K562 (cell line): ENCODE results near the gene MFSD11. TPM values are rescaled to one million over a fixed set of nuclear protein-coding genes. Genes with fewer than 3 reads are reported as not detected.
A peak's percentile ranks its signal among the peaks of the same experiment; 100 is the strongest.

Experiments
- ATAC-seq: fragments of 200-7000 bp; cut with Tn5 transposase; 3 replicates; pipeline ENCODE4 v1.9.1; 2020; ENCODE audit warnings: moderate library complexity
- BruUV-seq: library from RNA; stranded (reverse); fragments of 400-500 nt; replicated peaks from 2 replicates; lab custom pipeline; 2021; lab: Mats Ljungman, UMichigan
- CTCF ChIA-PET: fragments of 300-600 bp; formaldehyde crosslinking; extraction: SDS; loops from one replicate; lab custom pipeline; 2021; ENCODE audit warnings: low intra/inter-chr PET ratio; lab: Yijun Ruan, JAX
- POLR2A ChIA-PET: fragments of 300-600, 350-650 bp; sonication (Branson Sonifier 250); formaldehyde crosslinking; extraction: SDS; loops from one replicate; lab custom pipeline; 2021; ENCODE audit warnings: antibody characterized with exemption, inconsistent platforms; lab: Yijun Ruan, JAX
- DNase-seq, 4 experiments: peaks; one replicate each; pipeline versions ENCODE4 v3.0.0 to v3.0.0-alpha.2; 2011 to 2018; ENCODE audit warnings: low spot score in 3 of 4, mixed read lengths in 3 of 4; ENCODE audit errors: extremely low read depth in 1 of 4
- FAIRE-seq: peaks from 2 replicates; lab custom pipeline; 2011; peaks lifted over from hg19 to GRCh38; lab: Jason Lieb, UNC
- H2AFZ ChIP-seq: 2 replicates; pipeline ENCODE4 v1.6.0; 2011; ENCODE audit warnings: low read depth, low read length, control low read depth, inconsistent platforms
- H3K27ac ChIP-seq: fragments of 200-600 bp; 3 replicates; pipeline ENCODE4 v1.8.0; 2011; ENCODE audit warnings: low read depth, mild to moderate bottlenecking, control low read depth, inconsistent platforms, low read length, moderate library complexity, mixed read lengths; ENCODE audit errors: extremely low read depth
- H3K27me3 ChIP-seq, 2 experiments: fragments of 300-600 bp in 1 of 2; 2 replicates in 1 of 2; 3 replicates in 1 of 2; pipeline versions ENCODE4 v1.6.0 to v1.8.0; 2011; ENCODE audit warnings: inconsistent platforms in 2 of 2, low read length in 2 of 2, mild to moderate bottlenecking in 1 of 2, mixed read lengths in 1 of 2, moderate library complexity in 1 of 2; ENCODE audit not compliant: control insufficient read depth in 2 of 2, insufficient read depth in 2 of 2
- H3K36me3 ChIP-seq: fragments of 300-600 bp; 3 replicates; pipeline ENCODE4 v1.8.0; 2011; ENCODE audit warnings: mild to moderate bottlenecking, low read length, inconsistent platforms; ENCODE audit not compliant: control insufficient read depth, insufficient read depth
- H3K4me1 ChIP-seq, 2 experiments: fragments of 200-600 bp in 1 of 2; replicated peaks in 1 of 2; 2 replicates in 1 of 2; 3 replicates in 1 of 2; pipeline versions ENCODE4 v1.5.1 to v1.8.0; 2011; ENCODE audit warnings: inconsistent platforms in 2 of 2, low read length in 2 of 2, mild to moderate bottlenecking in 1 of 2, mixed read lengths in 1 of 2, moderate library complexity in 1 of 2; ENCODE audit not compliant: control insufficient read depth in 2 of 2, insufficient read depth in 2 of 2
- H3K4me2 ChIP-seq: 2 replicates; pipeline ENCODE4 v1.6.1; 2011; ENCODE audit warnings: low read length, control low read depth, inconsistent platforms, mixed read lengths; ENCODE audit not compliant: insufficient read depth
- H3K4me3 ChIP-seq: fragments of 200-600 bp; sonication (generic), shearing (Covaris generic); 2 replicates; pipeline ENCODE4 v1.5.1; 2016; ENCODE audit warnings: control low read depth, inconsistent platforms
- H3K79me2 ChIP-seq: fragments of 200-600 bp; 3 replicates; pipeline ENCODE4 v1.8.0; 2011; ENCODE audit warnings: low read length, inconsistent platforms; ENCODE audit not compliant: control insufficient read depth, insufficient read depth
- H3K9ac ChIP-seq, 2 experiments: 2 replicates each; pipeline versions ENCODE4 v1.6.0 to v1.6.1; 2011; ENCODE audit warnings: low read depth in 2 of 2, low read length in 2 of 2, control low read depth in 1 of 2, inconsistent platforms in 1 of 2, mild to moderate bottlenecking in 1 of 2, mixed read lengths in 1 of 2; ENCODE audit not compliant: insufficient read depth in 1 of 2
- H3K9me1 ChIP-seq: one replicate; pipeline ENCODE4 v1.6.0; 2011; ENCODE audit warnings: inconsistent platforms, mild to moderate bottlenecking, low read length, moderate library complexity; ENCODE audit not compliant: control insufficient read depth, insufficient read depth
- H3K9me3 ChIP-seq: replicated peaks from 2 replicates; pipeline ENCODE4 v1.5.1; 2011; ENCODE audit warnings: low read depth, low read length, inconsistent platforms; ENCODE audit not compliant: control insufficient read depth, insufficient read depth
- H4K20me1 ChIP-seq: replicated peaks from 2 replicates; pipeline ENCODE4 v1.6.1; 2011; ENCODE audit warnings: low read length, inconsistent platforms, mixed read lengths; ENCODE audit not compliant: control insufficient read depth, insufficient read depth
- GABPB2 ChIP-seq: fragments of 250-450 bp; sonication (Bioruptor Pico); conservative IDR thresholded peaks from 2 replicates; pipeline ENCODE4 v1.5.1; 2021; ENCODE audit warnings: mild to moderate bottlenecking
- MYNN ChIP-seq, 2 experiments: sonication (generic); formaldehyde crosslinking in 1 of 2; IDR thresholded peaks; 2 replicates each; pipeline versions ENCODE4 v1.5.0 to v1.6.1; 2016 to 2020; ENCODE audit warnings: antibody characterized with exemption in 1 of 2, missing genetic modification reagents in 1 of 2
- POLR2AphosphoS2 ChIP-seq: IDR thresholded peaks from 2 replicates; pipeline ENCODE4 v1.6.1; 2012; ENCODE audit warnings: low read length, improper control_type of control experiment
- RFX5 ChIP-seq: IDR thresholded peaks from 2 replicates; pipeline ENCODE4 v1.6.1; 2011; ENCODE audit warnings: low read depth, mild to moderate bottlenecking, improper control_type of control experiment, low read length
- SMC3 ChIP-seq: conservative IDR thresholded peaks from 2 replicates; pipeline ENCODE4 v1.6.1; 2011; ENCODE audit warnings: low read depth, low read length, improper control_type of control experiment; ENCODE audit not compliant: insufficient read depth
- SRSF7 ChIP-seq: fragments of 200-400 bp; formaldehyde crosslinking; optimal IDR thresholded peaks from 2 replicates; pipeline ENCODE3; 2017; ENCODE audit warnings: mild to moderate bottlenecking, low read depth, low read length
- TCF3 ChIP-seq: sonication (generic); formaldehyde crosslinking; IDR thresholded peaks from 2 replicates; pipeline ENCODE4 v1.4.0; 2020; ENCODE audit warnings: mild to moderate bottlenecking, missing genetic modification reagents
- THRAP3 ChIP-seq: fragments of 450-650 bp; IDR thresholded peaks from 2 replicates; pipeline ENCODE4 v1.6.1; 2016; ENCODE audit warnings: mild to moderate bottlenecking, inconsistent platforms, borderline replicate concordance
- ZKSCAN3 ChIP-seq: fragments of 250-450 bp; sonication (Bioruptor Pico); IDR thresholded peaks from 2 replicates; pipeline ENCODE4 v1.4.0; 2020
- WGBS: fragments of 100-300 bp; shearing (Covaris generic); methylation state at CpG from one replicate; pipeline ENCODE4 v1.1.6; 2016; ENCODE audit warnings: low coverage, mixed read lengths; ENCODE audit not compliant: insufficient coverage; ENCODE audit errors: missing lambda C conversion rate; 5-methylcytosine and 5-hydroxymethylcytosine counted together
- in situ Hi-C: fragments of 300-500 bp; cut with MboI; formaldehyde crosslinking; loops from 4 replicates; pipeline ENCODE4 v1.15.0; 2018; ENCODE audit warnings: inconsistent platforms, mixed read lengths
- intact Hi-C: fragments of 100-400 bp; cut with micrococcal nuclease; formaldehyde crosslinking; loops from 2 replicates; pipeline ENCODE4 v1.14.2; 2022
- polyA plus RNA-seq, 8 experiments: library from polyadenylated mRNA; depleted of rRNA in 4 of 8; stranded (reverse) in 5 of 8; unstranded in 3 of 8; fragments of >200 nt; fragmentation: Nextera tagmentation in 2 of 8; fragmentation: Illumina TruSeq in 1 of 8; extraction: Ambion mirVana in 2 of 8; extraction: Trizol in 1 of 8; gene quantifications; 2 replicates each; pipeline versions ENCODE4 v1.2.1 to v1.2.3, GENCODE V29; 2011 to 2014; ENCODE audit warnings: inconsistent platforms in 1 of 8, missing spikeins in 1 of 8
- total RNA-seq, 7 experiments: library from RNA; depleted of rRNA in 6 of 7; stranded (reverse); fragments of >200 nt in 6 of 7; fragmentation: Illumina TruSeq in 2 of 7; extraction: Trizol in 2 of 7; gene quantifications; 2 replicates each; pipeline versions ENCODE4 v1.2.1 to v1.2.3, GENCODE V29; 2011 to 2021; ENCODE audit warnings: low replicate concordance in 1 of 7
- TF ChIP-seq, protein P1 (sequence below): fragments of 200-800 bp; sonication (Bioruptor generic); IDR thresholded peaks from 2 replicates; pipeline ENCODE4 v1.6.1; 2017; ENCODE audit warnings: missing genetic modification characterization, missing compliant biosample characterization
- TF ChIP-seq, protein P2 (sequence below), 2 experiments: IDR thresholded peaks in 1 of 2; conservative IDR thresholded peaks in 1 of 2; 2 replicates each; pipeline ENCODE4 v1.6.1; 2016; ENCODE audit warnings: low read depth in 2 of 2, mild to moderate bottlenecking in 1 of 2, missing compliant biosample characterization in 1 of 2, missing genetic modification characterization in 1 of 2, moderate library complexity in 1 of 2
- TF ChIP-seq, protein P3 (sequence below): fragments of 450-650 bp; IDR thresholded peaks from 2 replicates; pipeline ENCODE4 v1.6.1; 2017; ENCODE audit warnings: mild to moderate bottlenecking, moderate library complexity
- TF ChIP-seq, protein P4 (sequence below): sonication (generic); formaldehyde crosslinking; IDR thresholded peaks from 2 replicates; pipeline ENCODE4 v1.4.0; 2020; ENCODE audit warnings: mild to moderate bottlenecking, missing genetic modification reagents

MFSD11 gene
- total and polyA plus RNA-seq, 9 of the 15 experiments (the other 6 are each of a cell fraction or from before 2014, with no cell fraction given): 14.4 to 24.5 (median 19.9) TPM

DNA sequence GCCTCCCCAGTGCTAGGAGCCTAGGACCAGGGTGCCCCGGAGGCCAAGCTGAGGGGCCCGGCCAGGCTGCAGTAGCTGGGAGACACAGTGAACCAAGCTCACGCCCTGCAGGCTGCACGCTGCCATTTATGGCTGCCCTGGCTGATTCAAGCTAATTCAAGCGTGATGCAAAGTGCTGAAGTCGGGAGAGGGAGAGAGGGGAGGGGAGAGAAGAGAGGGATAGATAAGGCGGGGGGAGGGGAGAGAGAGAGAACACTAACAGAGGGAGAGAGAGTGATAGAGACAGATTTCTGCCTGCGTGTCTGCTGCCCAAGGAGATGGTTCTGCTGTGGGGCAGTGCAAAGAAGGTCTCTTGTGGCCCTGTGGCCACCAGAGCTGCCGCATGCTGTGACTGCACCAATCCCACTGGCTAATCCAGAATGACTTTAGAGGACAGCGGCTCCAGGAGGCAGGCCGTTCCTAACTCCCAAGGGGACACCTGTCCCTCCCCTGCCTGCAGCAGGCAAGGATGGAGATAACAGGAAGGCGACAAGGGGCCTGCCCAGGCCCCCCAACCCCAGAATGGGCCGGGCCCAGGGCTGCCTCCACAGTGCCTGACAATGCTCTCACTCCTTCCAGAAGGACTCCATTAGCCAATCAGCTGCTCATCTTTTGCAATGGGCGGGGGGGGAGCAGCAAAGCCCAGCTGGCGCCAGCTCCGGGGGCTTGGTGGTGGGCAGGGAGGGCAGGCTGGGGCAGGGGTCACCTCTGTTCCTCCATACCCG lies 40.0 kb upstream of the MFSD11 start:
- intact Hi-C loops (no loop called here), in situ Hi-C loops (no loop called here)
- Histone ChIP-seq H3K4me2 (peak overlapping the region; percentile 69), H3K4me1 (peaks cover 15 to 36% of the 10 kb centered on the region in 2 experiments), H3K9ac (peak overlapping the region in 1 of 2 experiments; percentile 85; a peak in 1 of 4 replicates), H3K9me3 (no peaks in the 10 kb centered on the region), H3K27me3 (no peaks in the 10 kb centered on the region), H3K79me2 (no peaks in the 10 kb centered on the region), H2AFZ (peak overlapping the region; percentile 28; the same call in 1 of the 2 replicates), H3K27ac (no peak overlapping the region), H4K20me1 (0 out of 2 replicates have a peak, but pooled peaks cover 3% of the 10 kb centered on the region), H3K4me3 (no peak overlapping the region), H3K9me1 (no peaks in the 10 kb centered on the region), H3K36me3 (no peaks in the 10 kb centered on the region)
- ATAC-seq (peak; percentile 89), DNase-seq (peak; percentile 67 to 79 (median 72)), FAIRE-seq (peak; percentile 77)
- ChIA-PET POLR2A (interaction anchor here (0.8 to 2.8 kb wide), 7 partner anchors 11 to 205 kb away, joined by 3 to 19 read pairs (median 3); no protein-coding TSS in a partner anchor), CTCF (no interaction called here)
- 11% methylated on average over 14 of the region's 17 CpGs for WGBS
- no TSS peak for BruUV-seq
- no peak for TF ChIP-seq GABPB2 (CRISPR knock-in tag)
- TF ChIP-seq THRAP3: no peak
- TF ChIP-seq MYNN (IDR thresholded peaks at IDR 0.05): no peak
- TF ChIP-seq MYNN (CRISPR knock-in tag; IDR thresholded peaks at IDR 0.05): no peak
- no peak for TF ChIP-seq ZKSCAN3 (CRISPR knock-in tag)
- TF ChIP-seq, protein P1, sequence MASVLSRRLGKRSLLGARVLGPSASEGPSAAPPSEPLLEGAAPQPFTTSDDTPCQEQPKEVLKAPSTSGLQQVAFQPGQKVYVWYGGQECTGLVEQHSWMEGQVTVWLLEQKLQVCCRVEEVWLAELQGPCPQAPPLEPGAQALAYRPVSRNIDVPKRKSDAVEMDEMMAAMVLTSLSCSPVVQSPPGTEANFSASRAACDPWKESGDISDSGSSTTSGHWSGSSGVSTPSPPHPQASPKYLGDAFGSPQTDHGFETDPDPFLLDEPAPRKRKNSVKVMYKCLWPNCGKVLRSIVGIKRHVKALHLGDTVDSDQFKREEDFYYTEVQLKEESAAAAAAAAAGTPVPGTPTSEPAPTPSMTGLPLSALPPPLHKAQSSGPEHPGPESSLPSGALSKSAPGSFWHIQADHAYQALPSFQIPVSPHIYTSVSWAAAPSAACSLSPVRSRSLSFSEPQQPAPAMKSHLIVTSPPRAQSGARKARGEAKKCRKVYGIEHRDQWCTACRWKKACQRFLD: no peak; the same call in 1 of the 2 replicates
- peak; percentile 41; the same call in 1 of the 2 replicates for TF ChIP-seq TCF3 (CRISPR knock-in tag)
- TF ChIP-seq, protein P2, sequence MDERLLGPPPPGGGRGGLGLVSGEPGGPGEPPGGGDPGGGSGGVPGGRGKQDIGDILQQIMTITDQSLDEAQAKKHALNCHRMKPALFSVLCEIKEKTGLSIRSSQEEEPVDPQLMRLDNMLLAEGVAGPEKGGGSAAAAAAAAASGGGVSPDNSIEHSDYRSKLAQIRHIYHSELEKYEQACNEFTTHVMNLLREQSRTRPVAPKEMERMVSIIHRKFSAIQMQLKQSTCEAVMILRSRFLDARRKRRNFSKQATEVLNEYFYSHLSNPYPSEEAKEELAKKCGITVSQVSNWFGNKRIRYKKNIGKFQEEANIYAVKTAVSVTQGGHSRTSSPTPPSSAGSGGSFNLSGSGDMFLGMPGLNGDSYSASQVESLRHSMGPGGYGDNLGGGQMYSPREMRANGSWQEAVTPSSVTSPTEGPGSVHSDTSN (CRISPR knock-in tag; IDR thresholded peaks at IDR 0.05; ENCODE audit: low read depth): no peak
- TF ChIP-seq, protein P2 (tag; conservative IDR thresholded peaks at IDR 0.05; ENCODE audit: low read depth): no peak
- TF ChIP-seq, protein P3, sequence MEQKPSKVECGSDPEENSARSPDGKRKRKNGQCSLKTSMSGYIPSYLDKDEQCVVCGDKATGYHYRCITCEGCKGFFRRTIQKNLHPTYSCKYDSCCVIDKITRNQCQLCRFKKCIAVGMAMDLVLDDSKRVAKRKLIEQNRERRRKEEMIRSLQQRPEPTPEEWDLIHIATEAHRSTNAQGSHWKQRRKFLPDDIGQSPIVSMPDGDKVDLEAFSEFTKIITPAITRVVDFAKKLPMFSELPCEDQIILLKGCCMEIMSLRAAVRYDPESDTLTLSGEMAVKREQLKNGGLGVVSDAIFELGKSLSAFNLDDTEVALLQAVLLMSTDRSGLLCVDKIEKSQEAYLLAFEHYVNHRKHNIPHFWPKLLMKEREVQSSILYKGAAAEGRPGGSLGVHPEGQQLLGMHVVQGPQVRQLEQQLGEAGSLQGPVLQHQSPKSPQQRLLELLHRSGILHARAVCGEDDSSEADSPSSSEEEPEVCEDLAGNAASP: no peak
- no peak for TF ChIP-seq SRSF7
- TF ChIP-seq SMC3: no peak
- TF ChIP-seq RFX5: no peak
- TF ChIP-seq POLR2AphosphoS2: no peak
- TF ChIP-seq, protein P4, sequence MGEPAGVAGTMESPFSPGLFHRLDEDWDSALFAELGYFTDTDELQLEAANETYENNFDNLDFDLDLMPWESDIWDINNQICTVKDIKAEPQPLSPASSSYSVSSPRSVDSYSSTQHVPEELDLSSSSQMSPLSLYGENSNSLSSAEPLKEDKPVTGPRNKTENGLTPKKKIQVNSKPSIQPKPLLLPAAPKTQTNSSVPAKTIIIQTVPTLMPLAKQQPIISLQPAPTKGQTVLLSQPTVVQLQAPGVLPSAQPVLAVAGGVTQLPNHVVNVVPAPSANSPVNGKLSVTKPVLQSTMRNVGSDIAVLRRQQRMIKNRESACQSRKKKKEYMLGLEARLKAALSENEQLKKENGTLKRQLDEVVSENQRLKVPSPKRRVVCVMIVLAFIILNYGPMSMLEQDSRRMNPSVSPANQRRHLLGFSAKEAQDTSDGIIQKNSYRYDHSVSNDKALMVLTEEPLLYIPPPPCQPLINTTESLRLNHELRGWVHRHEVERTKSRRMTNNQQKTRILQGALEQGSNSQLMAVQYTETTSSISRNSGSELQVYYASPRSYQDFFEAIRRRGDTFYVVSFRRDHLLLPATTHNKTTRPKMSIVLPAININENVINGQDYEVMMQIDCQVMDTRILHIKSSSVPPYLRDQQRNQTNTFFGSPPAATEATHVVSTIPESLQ (CRISPR knock-in tag): no peak
